Naive thymus-derived CD4-positive, alpha-beta T cell (primary cell): ENCODE data around the gene TREM2. TPM values are rescaled to one million over a fixed set of nuclear protein-coding genes. Genes with fewer than 3 reads are reported as not detected.

ENCODE experiments used
- ATAC-seq: fragments of 150-1000 bp; cut with Tn5 transposase; 2 replicates; pipeline ENCODE4 v1.10.0; 2021; ENCODE audit warnings: mild to moderate bottlenecking, moderate library complexity
- CTCF ChIA-PET: fragments of 350-600 bp; sonication (Branson Sonifier 250); formaldehyde crosslinking; loops from one replicate; lab custom pipeline; 2021; ENCODE audit warnings: antibody characterized with exemption; lab: Charles Lee
- POLR2A ChIA-PET: fragments of 350-600 bp; sonication (Branson Sonifier 250); formaldehyde crosslinking; loops from one replicate; lab custom pipeline; 2021; ENCODE audit warnings: antibody characterized with exemption, inconsistent platforms; lab: Charles Lee
- DNase-seq, 9 donors: peaks; one replicate each; pipeline versions ENCODE4 v3.0.0 to v3.0.0-alpha.2; 2020 to 2022; ENCODE audit warnings: mixed read lengths in 1 of 9
- H3K27ac ChIP-seq: one replicate; pipeline ENCODE4 v1.7.0; 2013; ENCODE audit warnings: mild to moderate bottlenecking, low read depth, low read length, moderate library complexity
- H3K27me3 ChIP-seq, 2 donors: one replicate each; pipeline ENCODE4 v1.7.0; 2013; ENCODE audit warnings: low read length in 2 of 2, mild to moderate bottlenecking in 2 of 2, moderate library complexity in 2 of 2; ENCODE audit not compliant: control insufficient read depth in 2 of 2, insufficient read depth in 2 of 2
- H3K36me3 ChIP-seq, 3 experiments: 1 replicate in 2 of 3; 2 replicates in 1 of 3; pipeline ENCODE4 v1.7.0; 2013; ENCODE audit warnings: low read length in 3 of 3, mild to moderate bottlenecking in 3 of 3, moderate library complexity in 1 of 3; ENCODE audit not compliant: insufficient read depth in 3 of 3, control insufficient read depth in 2 of 3
- H3K4me1 ChIP-seq, 2 donors: one replicate each; pipeline ENCODE4 v1.7.0; 2013; ENCODE audit warnings: low read length in 2 of 2, mild to moderate bottlenecking in 2 of 2, moderate library complexity in 1 of 2; ENCODE audit not compliant: control insufficient read depth in 2 of 2, insufficient read depth in 2 of 2
- H3K4me3 ChIP-seq: 2 replicates; pipeline ENCODE4 v1.7.0; 2013; ENCODE audit warnings: mild to moderate bottlenecking, low read length
- H3K9me3 ChIP-seq, 3 experiments: 1 replicate in 2 of 3; 2 replicates in 1 of 3; pipeline ENCODE4 v1.7.0; 2013; ENCODE audit warnings: low read length in 3 of 3; ENCODE audit not compliant: control insufficient read depth in 2 of 3
- H3K27ac Mint-ChIP-seq, 9 donors: one replicate each; pipeline ENCODE4 v1.8.0; 2020 to 2022; ENCODE audit warnings: mixed read lengths in 9 of 9, mild to moderate bottlenecking in 8 of 9, moderate library complexity in 5 of 9, inconsistent platforms in 2 of 9
- H3K27me3 Mint-ChIP-seq, 5 donors: one replicate each; pipeline ENCODE4 v1.8.0; 2021 to 2022; ENCODE audit warnings: mixed read lengths in 5 of 5, mild to moderate bottlenecking in 1 of 5
- H3K36me3 Mint-ChIP-seq, 5 donors: one replicate each; pipeline ENCODE4 v1.8.0; 2020 to 2022; ENCODE audit warnings: mixed read lengths in 5 of 5, mild to moderate bottlenecking in 3 of 5, inconsistent platforms in 1 of 5
- H3K4me1 Mint-ChIP-seq, 7 donors: one replicate each; pipeline ENCODE4 v1.8.0; 2020 to 2022; ENCODE audit warnings: mixed read lengths in 7 of 7, mild to moderate bottlenecking in 3 of 7, inconsistent platforms in 1 of 7
- H3K4me3 Mint-ChIP-seq, 10 donors: one replicate each; pipeline ENCODE4 v1.8.0; 2020 to 2022; ENCODE audit warnings: mild to moderate bottlenecking in 10 of 10, mixed read lengths in 10 of 10, moderate library complexity in 6 of 10, inconsistent platforms in 2 of 10
- H3K9me3 Mint-ChIP-seq, 11 donors: one replicate each; pipeline ENCODE4 v1.8.0; 2020 to 2022; ENCODE audit warnings: mixed read lengths in 11 of 11, mild to moderate bottlenecking in 4 of 11, inconsistent platforms in 1 of 11, moderate library complexity in 1 of 11
- intact Hi-C, 2 donors: fragments of 100-400 bp; cut with micrococcal nuclease; formaldehyde crosslinking; loops; one replicate each; pipeline ENCODE4 v1.15.1; 2023
- polyA plus RNA-seq, 2 donors: library from polyadenylated mRNA; unstranded; fragments of 300-500 nt; fragmentation: Illumina TruSeq; gene quantifications; one replicate each; pipeline ENCODE4 v1.2.3, GENCODE V29; 2021
- total RNA-seq, 6 experiments: library from RNA in 5 of 6; stranded (reverse) in 5 of 6; gene quantifications; 1 replicate in 5 of 6; 2 replicates in 1 of 6; pipeline ENCODE4 v1.2.3 and lab custom pipeline; 2021 to 2026

Gene TREM2
- total and polyA plus RNA-seq, 7 experiments from 2014 or later = 3.1 to 3.2 TPM; not detected in 5

- CTCF ChIA-PET = no interaction called here
- intact Hi-C loops = no loop called here
- Mint-ChIP-seq H3K36me3 (peaks cover 0 to 10% (median 0%) of the 10 kb centered on the region in 5 donors), H3K4me1 (peaks cover 0 to 8% (median 0%) of the 10 kb centered on the region in 7 donors), H3K4me3 (no peak overlapping the region), H3K27me3 (peaks cover 0 to 14% (median 0%) of the 10 kb centered on the region in 5 donors), H3K27ac (no peak overlapping the region), H3K9me3 (no peaks in the 10 kb centered on the region)
- no peaks in the 10 kb centered on the region for H3K27me3 ChIP-seq
- no peak for ATAC-seq
- no peak overlapping the region for H3K4me3 ChIP-seq
- H3K27ac ChIP-seq = no peak overlapping the region
- no peaks in the 10 kb centered on the region for H3K9me3 ChIP-seq
- POLR2A ChIA-PET = no interaction called here
- no peaks in the 10 kb centered on the region for H3K4me1 ChIP-seq
- no peaks in the 10 kb centered on the region for H3K36me3 ChIP-seq
- DNase-seq = no peak
Measured at GRCh38 chr6:41161380-41161779, 1.5 kb downstream of the TREM2 start.

GRCh38 chr6:41160933-41161332 is 2.0 kb downstream of the TREM2 start:
- intact Hi-C loops = no loop called here
- Histone ChIP-seq H3K9me3 (no peaks in the 10 kb centered on the region), H3K4me1 (no peaks in the 10 kb centered on the region), H3K27ac (no peak overlapping the region), H3K4me3 (no peak overlapping the region), H3K36me3 (no peaks in the 10 kb centered on the region), H3K27me3 (no peaks in the 10 kb centered on the region)
- Mint-ChIP-seq H3K27ac (no peak overlapping the region), H3K9me3 (no peaks in the 10 kb centered on the region), H3K36me3 (peaks cover 0 to 10% (median 0%) of the 10 kb centered on the region in 5 donors), H3K27me3 (peaks cover 0 to 14% (median 0%) of the 10 kb centered on the region in 5 donors), H3K4me3 (no peak overlapping the region), H3K4me1 (peaks cover 0 to 8% (median 0%) of the 10 kb centered on the region in 7 donors)
- DNase-seq (no peak), ATAC-seq (no peak)
- CTCF ChIA-PET = no interaction called here
- POLR2A ChIA-PET = no interaction called here

GRCh38 chr6:41159415-41160082 is 3.4 kb downstream of the TREM2 start:
- DNase-seq (no peak), ATAC-seq (no peak)
- Histone ChIP-seq H3K4me3 (no peak overlapping the region), H3K4me1 (no peaks in the 10 kb centered on the region), H3K36me3 (no peaks in the 10 kb centered on the region), H3K9me3 (no peaks in the 10 kb centered on the region), H3K27ac (no peak overlapping the region), H3K27me3 (no peaks in the 10 kb centered on the region)
- Mint-ChIP-seq H3K4me3 (no peak overlapping the region), H3K36me3 (peaks cover 0 to 10% (median 0%) of the 10 kb centered on the region in 5 donors), H3K27ac (no peak overlapping the region), H3K4me1 (peaks cover 0 to 10% (median 5%) of the 10 kb centered on the region in 7 donors), H3K27me3 (peaks cover 0 to 15% (median 3%) of the 10 kb centered on the region in 5 donors), H3K9me3 (no peaks in the 10 kb centered on the region)
- ChIA-PET POLR2A (no interaction called here), CTCF (no interaction called here)
- intact Hi-C loops = no loop called here

GRCh38 chr6:41157323-41157722 is 5.6 kb downstream of the TREM2 start:
- no peak overlapping the region for H3K27ac Mint-ChIP-seq
- H3K36me3 Mint-ChIP-seq = peaks cover 0 to 10% (median 0%) of the 10 kb centered on the region in 5 donors
- Histone ChIP-seq H3K27ac (no peak overlapping the region), H3K4me3 (no peak overlapping the region), H3K36me3 (no peaks in the 10 kb centered on the region), H3K9me3 (no peaks in the 10 kb centered on the region), H3K27me3 (no peaks in the 10 kb centered on the region), H3K4me1 (no peaks in the 10 kb centered on the region)
- intact Hi-C loops = loop anchor here in 1 of 2 donors (1.0 kb wide), 1 partner anchor 8 kb away; no protein-coding TSS in a partner anchor
- H3K4me3 Mint-ChIP-seq = no peak overlapping the region
- ChIA-PET CTCF (no interaction called here), POLR2A (no interaction called here)
- DNase-seq = no peak
- peaks cover 0 to 12% (median 5%) of the 10 kb centered on the region in 7 donors for H3K4me1 Mint-ChIP-seq
- peak; percentile 83 for ATAC-seq
- H3K9me3 Mint-ChIP-seq = no peaks in the 10 kb centered on the region
- H3K27me3 Mint-ChIP-seq = peaks cover 0 to 14% (median 6%) of the 10 kb centered on the region in 5 donors

GRCh38 chr6:41156771-41157170 is 6.1 kb downstream of the TREM2 start:
- no peaks in the 10 kb centered on the region for H3K9me3 ChIP-seq
- peaks cover 0 to 7% (median 0%) of the 10 kb centered on the region in 5 donors for H3K36me3 Mint-ChIP-seq
- no peak overlapping the region for H3K27ac ChIP-seq
- ChIA-PET POLR2A (no interaction called here), CTCF (no interaction called here)
- H3K4me3 Mint-ChIP-seq = no peak overlapping the region
- no peak for ATAC-seq
- peaks cover 0 to 10% (median 5%) of the 10 kb centered on the region in 7 donors for H3K4me1 Mint-ChIP-seq
- no peaks in the 10 kb centered on the region for H3K27me3 ChIP-seq
- no peaks in the 10 kb centered on the region for H3K36me3 ChIP-seq
- H3K9me3 Mint-ChIP-seq = no peaks in the 10 kb centered on the region
- peaks cover 0 to 11% (median 6%) of the 10 kb centered on the region in 5 donors for H3K27me3 Mint-ChIP-seq
- H3K4me1 ChIP-seq = no peaks in the 10 kb centered on the region
- peak overlapping the region in 1 of 9 donors; percentile 76 for H3K27ac Mint-ChIP-seq
- DNase-seq = no peak
- no peak overlapping the region for H3K4me3 ChIP-seq
- intact Hi-C loops = loop anchor here in 1 of 2 donors (1.0 kb wide), 1 partner anchor 7 kb away; no protein-coding TSS in a partner anchor

- DNase-seq = no peak
- H3K27me3 ChIP-seq = no peaks in the 10 kb centered on the region
- H3K36me3 ChIP-seq = no peaks in the 10 kb centered on the region
- ATAC-seq = no peak
- H3K4me1 Mint-ChIP-seq = peaks cover 0 to 9% (median 5%) of the 10 kb centered on the region in 7 donors
- H3K9me3 ChIP-seq = no peaks in the 10 kb centered on the region
- H3K4me3 ChIP-seq = no peak overlapping the region
- intact Hi-C loops = no loop called here
- CTCF ChIA-PET = no interaction called here
- POLR2A ChIA-PET = no interaction called here
- no peak overlapping the region for H3K27ac Mint-ChIP-seq
- no peak overlapping the region for H3K27ac ChIP-seq
- H3K36me3 Mint-ChIP-seq = peaks cover 0 to 12% (median 4%) of the 10 kb centered on the region in 5 donors
- H3K27me3 Mint-ChIP-seq = peaks cover 0 to 11% (median 5%) of the 10 kb centered on the region in 5 donors
- H3K4me1 ChIP-seq = no peaks in the 10 kb centered on the region
- H3K4me3 Mint-ChIP-seq = no peak overlapping the region
- no peaks in the 10 kb centered on the region for H3K9me3 Mint-ChIP-seq
Measured at GRCh38 chr6:41156001-41156400, 6.9 kb downstream of the TREM2 start.
